ENCODE measurements around the gene COTL1.

The COTL1 gene

GRCh38 chr16:84613408-84614072, 4.3 kb downstream of the COTL1 start:
- DNase-seq = no peak

DNA sequence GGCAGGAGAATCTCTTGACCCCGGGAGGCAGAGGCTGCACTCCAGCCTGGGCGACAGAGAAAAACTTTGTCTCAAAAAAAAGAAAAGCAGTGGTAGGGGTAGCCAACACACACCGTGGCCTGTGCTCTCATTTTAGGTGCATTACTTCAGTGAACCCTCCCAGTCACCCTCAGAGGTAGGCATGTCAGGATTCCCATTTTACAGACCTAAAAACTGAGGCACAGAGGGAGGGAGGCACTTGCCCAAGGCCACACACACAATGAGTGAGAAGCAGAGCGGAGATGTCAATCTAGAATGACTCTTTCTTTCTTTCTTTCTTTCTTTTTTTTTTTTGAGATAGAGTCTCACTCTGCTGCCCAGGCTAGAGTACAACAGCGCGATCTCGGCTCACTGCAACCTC, 5.2 kb downstream of the COTL1 start:
- DNase-seq = no peak

DNA sequence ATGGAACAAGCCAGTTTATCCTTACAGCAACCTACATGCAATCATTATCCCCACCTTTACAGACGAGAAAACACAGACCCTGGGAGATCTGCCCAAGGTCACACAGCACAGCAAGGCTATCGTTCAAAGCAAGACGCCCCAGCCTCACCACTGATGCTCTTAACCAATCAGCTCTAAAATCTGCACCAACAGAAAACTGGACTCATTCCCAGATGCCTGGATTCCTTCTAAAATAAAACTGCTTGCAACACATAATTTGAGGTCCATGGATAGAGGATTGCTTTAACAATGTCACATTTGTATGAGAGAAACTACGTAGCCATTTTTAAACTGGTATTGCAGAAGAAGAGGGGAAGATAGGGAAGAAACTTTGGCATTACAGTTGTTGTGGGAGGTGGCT, 6.8 kb downstream of the COTL1 start:
- DNase-seq = no peak

DNA sequence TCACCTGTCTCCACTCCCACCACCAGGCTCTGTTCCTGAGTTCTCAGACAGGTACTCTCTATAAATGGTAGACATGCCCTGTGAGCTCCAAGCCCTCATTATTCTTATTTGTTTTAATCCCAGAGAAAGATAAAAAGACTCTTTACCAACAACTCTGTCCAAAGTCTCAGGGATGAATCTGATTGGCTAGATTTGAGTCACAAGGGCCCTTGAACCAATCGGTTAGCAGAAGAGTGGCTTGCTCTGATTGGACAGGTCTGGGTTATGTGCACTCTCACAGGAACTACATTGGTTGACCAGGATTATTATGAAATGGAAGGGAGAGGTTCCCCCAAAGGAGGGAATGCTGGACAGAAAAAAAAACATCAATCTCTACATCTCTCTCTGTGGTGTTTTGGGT, 7.5 kb downstream of the COTL1 start:
- DNase-seq = no peak

GRCh38 chr16:84609563-84610177, 8.2 kb downstream of the COTL1 start:
- DNase-seq = no peak

- DNase-seq = no peak
These were observed 9.6 kb downstream of the COTL1 start for GRCh38 chr16:84608282-84608681.

GRCh38 chr16:84607694-84608093, 10.2 kb downstream of the COTL1 start:
- DNase-seq = no peak

GRCh38 chr16:84607061-84607460, 10.8 kb downstream of the COTL1 start:
- DNase-seq = no peak

DNA sequence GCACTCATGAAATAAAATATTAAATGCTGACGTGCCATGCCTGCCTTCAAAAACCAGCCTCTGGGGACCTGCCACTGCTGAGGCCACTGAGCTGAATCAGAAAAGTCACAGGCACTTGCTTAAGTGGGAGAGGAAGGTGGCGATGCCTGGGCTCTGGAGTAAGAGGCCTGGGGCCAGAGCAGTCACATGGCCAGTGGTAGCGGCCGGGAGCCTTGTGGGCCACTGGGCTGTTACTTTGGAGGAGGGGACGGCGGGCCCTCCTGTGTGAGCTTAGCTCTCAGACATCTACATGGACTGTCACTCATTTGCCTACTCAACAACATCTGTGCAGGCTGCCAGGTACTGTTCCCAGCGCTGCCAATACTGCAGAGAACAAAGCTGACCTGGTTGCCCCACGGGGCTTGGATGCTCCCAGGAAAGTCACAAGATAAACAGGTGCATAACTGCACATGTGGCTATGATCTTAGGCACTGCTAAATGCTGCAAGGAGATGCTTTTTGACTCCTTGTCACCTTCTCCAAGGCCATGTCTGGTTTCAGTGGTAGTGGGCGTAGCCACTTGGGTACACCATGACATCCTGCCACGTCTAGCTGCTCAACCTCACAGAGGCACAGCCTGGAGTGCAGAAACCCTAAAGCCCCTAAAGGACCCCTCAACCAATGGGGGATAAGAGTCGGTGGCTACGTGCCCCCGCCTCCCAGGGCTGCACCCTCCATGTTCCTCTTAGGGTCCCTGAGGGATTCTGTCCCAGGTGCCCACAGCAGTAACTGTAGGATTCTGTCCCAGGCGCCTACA, 11.6 kb downstream of the COTL1 start:
- no peak for DNase-seq

DNA sequence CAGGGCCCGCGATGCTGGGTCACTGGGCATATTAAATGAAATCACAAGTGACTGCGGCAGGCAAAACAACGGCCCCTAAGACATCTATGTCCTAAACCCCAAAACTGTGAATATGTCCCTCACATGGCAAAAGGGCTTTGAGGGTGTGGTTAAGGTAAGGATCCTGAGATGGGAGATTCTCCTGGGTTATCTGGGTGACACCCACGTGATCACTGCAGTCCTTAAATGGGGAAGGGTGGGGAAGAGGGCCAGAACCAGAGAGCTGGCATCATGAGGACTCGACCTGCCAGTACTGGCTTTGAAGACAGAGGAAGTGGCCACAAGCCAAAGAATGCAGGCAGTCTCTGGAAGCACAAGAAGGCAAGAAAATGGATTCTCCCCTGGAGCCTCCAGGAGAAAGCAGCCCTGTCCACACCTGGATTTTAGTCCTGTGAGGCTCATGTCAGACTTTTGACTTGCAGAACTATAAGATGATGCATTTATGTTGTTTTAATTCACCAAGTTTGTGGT, 12.5 kb downstream of the COTL1 start:
- DNase-seq = no peak

DNA sequence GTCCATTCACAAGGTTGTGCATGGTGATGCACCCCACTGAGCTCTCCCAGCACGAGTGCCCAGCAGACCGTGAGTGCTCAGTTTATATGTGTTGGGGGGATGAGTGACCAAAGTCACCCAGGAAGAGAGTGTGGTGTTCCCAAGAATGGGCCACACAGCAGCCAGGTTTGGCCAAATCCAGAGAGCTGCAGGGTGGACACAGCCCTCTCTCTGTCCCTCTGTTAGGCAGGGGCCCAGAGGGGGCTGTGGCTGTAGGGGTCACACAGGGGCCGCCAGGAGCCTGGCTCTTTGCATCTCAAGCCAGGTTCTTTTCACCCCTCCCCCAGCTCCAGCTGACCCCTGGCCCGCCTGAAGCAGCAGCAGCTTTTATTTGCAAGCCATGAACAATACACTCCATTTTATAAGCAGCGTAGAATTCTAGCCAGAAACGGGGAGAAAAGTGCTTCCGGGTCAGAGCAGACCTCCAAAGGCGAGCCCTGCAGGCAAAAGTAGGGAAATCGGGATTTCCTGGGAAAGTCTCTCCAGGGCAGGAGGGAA, 13.3 kb downstream of the COTL1 start:
- DNase-seq = no peak

- DNase-seq = no peak
These were observed 13.9 kb downstream of the COTL1 start for GRCh38 chr16:84603940-84604339.

GRCh38 chr16:84603140-84603816, 14.6 kb downstream of the COTL1 start:
- DNase-seq = peak; percentile 79

DNA sequence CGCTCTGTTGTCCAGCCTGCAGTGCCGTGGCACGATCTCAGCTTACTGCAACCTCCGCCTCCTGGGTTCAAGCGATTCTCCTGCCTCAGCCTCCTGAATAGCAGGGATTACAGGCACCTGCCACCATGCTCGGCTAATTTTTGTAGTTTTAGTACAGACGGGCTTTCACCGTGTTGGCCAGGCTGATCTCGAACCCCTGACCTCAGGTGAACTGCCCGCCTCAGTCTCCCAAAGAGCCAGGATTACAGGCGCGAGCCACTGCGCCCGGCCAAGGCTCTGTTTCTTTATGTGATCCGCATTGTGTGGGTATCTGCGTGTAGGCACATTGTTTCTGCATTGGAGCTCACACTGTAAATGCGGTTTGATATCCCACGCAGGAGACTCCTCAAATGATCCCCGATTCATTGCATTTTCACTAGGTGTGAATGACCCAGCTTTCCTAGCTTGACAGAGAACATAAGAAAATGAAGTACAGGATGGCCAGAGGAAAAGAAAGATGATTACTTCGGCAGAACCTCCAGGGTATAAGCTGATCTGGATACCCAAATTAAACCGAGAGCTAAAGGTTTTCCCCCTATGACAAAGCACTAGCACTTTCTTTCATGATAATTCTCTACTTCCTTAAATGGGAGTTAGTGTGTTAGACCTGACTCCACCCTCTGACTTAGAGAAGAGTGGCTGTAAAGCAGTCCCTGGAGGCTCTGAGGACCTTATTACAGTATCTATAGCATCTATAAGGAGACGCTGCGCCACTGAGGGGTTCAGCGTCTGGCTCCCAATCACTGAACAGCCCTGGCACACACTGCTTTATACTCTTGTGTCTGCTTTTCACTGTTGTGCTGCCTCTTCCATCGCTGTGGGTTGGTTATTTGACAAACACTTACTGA, 17.3 kb downstream of the COTL1 start:
- no peak for DNase-seq

DNA sequence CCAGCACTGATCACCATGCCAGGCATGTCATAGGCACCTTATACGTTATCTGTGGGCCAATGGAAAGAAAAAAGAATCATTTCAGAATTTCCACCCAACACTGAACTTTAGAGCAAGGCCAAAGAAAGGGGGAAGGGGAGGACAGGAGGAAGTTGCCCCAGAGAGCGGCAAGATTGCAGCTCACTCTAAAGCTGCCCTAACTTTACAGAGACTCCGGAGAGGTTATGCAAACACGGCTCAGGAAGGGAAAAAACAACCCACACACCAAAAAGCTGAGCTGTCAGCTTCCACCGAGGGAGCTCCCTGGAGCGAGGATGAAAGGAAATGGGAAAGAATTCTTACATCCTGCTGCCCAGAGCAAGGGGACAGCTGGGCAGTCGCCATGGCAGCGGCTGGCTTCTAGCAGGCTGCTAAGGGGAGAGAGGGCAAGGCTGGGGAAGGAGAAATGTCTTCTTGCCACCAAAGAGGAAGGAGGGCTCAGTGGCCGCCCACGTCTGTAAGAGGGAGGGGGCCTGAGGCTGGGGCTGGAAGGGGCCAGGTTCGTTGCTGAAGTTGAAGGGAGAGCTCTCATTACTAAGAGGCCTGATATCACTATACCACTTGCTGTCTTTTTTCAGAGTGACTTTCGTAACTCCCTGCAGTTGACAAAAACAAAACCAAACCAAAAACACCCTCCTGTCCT, 18.2 kb downstream of the COTL1 start:
- DNase-seq = peak; percentile 83

GRCh38 chr16:84598360-84598759, 19.5 kb downstream of the COTL1 start:
- no peak for DNase-seq

GRCh38 chr16:84597931-84598351, 19.9 kb downstream of the COTL1 start:
- no peak for DNase-seq

DNA sequence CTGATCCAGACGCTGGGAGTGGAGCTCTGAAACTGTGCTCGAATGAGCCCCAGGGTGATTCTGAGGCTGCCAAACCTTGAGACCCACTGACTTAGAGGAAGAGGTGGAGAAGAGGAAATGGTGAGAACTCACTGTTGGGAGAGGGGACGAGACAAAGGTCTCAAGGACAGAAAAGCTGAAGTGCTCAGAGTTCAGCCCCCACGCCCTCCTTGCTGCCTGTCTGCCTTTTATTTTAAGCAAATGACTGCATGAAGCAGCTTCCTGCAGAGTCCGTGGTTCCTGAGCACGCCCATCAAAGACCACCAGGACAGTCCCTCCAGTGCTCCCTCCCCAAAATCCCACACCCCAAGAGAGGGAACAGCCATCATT, 20.4 kb downstream of the COTL1 start:
- no peak for DNase-seq

GRCh38 chr16:84596801-84597527, 20.9 kb downstream of the COTL1 start:
- no peak for DNase-seq

DNA sequence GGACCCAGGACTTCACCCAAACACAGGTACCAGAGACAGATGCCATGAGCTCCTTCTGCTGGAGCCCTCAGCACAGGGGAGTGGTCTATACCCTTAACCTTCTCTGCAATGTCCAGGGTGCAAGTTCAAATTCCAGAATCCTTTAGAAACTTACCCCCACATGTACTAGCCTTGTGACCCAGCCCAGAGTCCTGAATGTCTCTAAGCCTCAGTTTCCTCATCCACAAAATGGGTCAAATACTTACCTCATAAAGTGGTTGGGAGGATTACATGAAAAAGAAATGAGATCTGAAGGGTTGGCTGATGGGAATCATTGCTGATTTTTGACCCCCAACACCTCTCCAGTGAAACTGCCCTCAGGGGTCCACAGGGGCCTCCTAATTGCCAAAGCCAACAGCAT, 21.7 kb downstream of the COTL1 start:
- DNase-seq = no peak

GRCh38 chr16:84595052-84595481, 22.8 kb downstream of the COTL1 start:
- no peak for DNase-seq

Data from activated CD8-positive, alpha-beta memory T cell treated with anti-CD3 and anti-CD28 coated beads, Interleukin-2, amount 50 U/mL, for 48 hours (primary cell).